Testis (tissue), 2 donors: ENCODE data around the gene AKNA.

Experiments
- CTCF ChIP-seq, 3 experiments: fragments of 450-650 bp in 2 of 3; fragments of 200-600 bp in 1 of 3; sonication (generic) in 1 of 3; IDR thresholded peaks; one replicate each; pipeline ENCODE4 v1.5.1; 2016 to 2019; ENCODE audit warnings: antibody characterized with exemption in 3 of 3, mild to moderate bottlenecking in 2 of 3, moderate library complexity in 1 of 3
- POLR2A ChIP-seq: fragments of 450-650 bp; IDR thresholded peaks from one replicate; pipeline ENCODE4 v1.6.1; 2017; ENCODE audit warnings: antibody characterized with exemption, mild to moderate bottlenecking, moderate library complexity

- TF ChIP-seq POLR2A (no peak), CTCF (IDR thresholded peaks at IDR 0.05) (no peak)
These were observed 699 bp downstream of the AKNA start for GRCh38 chr9:114386886-114387679.
